Measurements from ENCODE around the gene AP2B1. TPM values are rescaled to one million over a fixed set of nuclear protein-coding genes. Genes with fewer than 3 reads are reported as not detected.

Gene AP2B1
- total RNA-seq, 1 experiment from 2014 or later = 198 TPM

DNA sequence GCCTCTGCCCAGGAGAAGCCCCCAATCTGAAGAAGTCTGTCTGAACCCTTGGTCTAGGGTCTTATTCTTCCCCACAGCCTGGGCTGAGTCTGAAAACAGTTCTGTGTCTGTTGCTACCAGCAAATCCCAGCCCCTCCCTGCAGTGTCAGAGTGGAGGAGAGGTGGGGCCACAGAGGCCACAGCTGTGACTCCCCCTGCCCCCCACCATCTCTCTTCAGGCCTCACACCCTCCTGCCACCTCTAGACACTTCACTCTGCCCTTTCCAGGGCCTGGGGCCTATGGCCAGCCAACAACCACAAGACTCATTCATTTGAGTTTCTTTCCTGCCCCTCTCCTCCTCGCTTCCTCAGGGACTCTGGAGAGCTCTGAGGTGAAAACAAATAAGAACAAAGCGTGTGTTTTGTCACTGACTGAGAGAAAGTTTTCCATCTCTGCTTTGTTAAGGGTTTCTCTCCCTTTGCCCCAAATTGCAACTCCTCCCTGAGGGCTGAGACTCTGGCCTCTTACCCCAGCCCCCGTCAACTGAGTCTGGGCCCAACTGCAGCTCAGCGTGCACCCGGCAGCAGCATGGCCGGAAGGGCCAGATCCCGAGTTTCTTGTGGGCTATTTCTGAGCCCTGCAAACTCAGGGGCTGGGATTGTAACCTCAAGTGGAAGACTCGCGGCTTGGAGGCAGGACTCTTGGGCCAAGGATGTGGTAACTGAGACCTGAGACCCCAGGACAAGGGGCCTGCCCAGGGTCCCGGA, 186.7 kb downstream of the AP2B1 start:
- ChIA-PET POLR2A (no interaction called here), CTCF (interaction anchor here (0.9 to 1.1 kb wide), 2 partner anchors 10 kb away, joined by 3 read pairs; no protein-coding TSS in a partner anchor), RAD21 (ENCODE audit: low non-redundant PET in 1 of 2, low total read pairs in 2 of 2, uncharacterized antibody in 2 of 2, unreplicated experiment in 2 of 2) (no interaction called here)
- Histone ChIP-seq H3K9ac (ENCODE audit: low read length) (no peak overlapping the region), H3K9me2 (ENCODE audit: insufficient read depth) (no peaks in the 10 kb centered on the region), H3K4me1 (ENCODE audit: control insufficient read depth in 1 of 2, insufficient read depth in 2 of 2, low read length in 2 of 2) (no peaks in the 10 kb centered on the region), H4K20me1 (ENCODE audit: insufficient read depth) (no peaks in the 10 kb centered on the region), H3K4me2 (ENCODE audit: low read length) (no peak overlapping the region), H3K27ac (ENCODE audit: low read depth, low read length) (no peak overlapping the region), H2AFZ (ENCODE audit: low read depth, low read length, poor library complexity, severe bottlenecking) (no peak overlapping the region), H3K27me3 (ENCODE audit: insufficient read depth, low read length) (no peaks in the 10 kb centered on the region), H3K9me3 (ENCODE audit: control insufficient read depth in 1 of 2, insufficient read depth in 1 of 2, low read depth in 1 of 2, low read length in 2 of 2) (no peaks in the 10 kb centered on the region), H3K36me3 (ENCODE audit: control insufficient read depth in 1 of 2, insufficient read depth in 2 of 2, low read length in 2 of 2) (no peaks in the 10 kb centered on the region), H3K79me2 (ENCODE audit: insufficient read depth, low read length) (no peaks in the 10 kb centered on the region), H3K4me3 (replicated peaks in 1 of 2; ENCODE audit: low read depth in 1 of 2, low read length in 2 of 2) (no peak overlapping the region)
- DNase-seq (ENCODE audit: low read depth, low spot score) (no peak), ATAC-seq (no peak)
- TF ChIP-seq, protein P1, sequence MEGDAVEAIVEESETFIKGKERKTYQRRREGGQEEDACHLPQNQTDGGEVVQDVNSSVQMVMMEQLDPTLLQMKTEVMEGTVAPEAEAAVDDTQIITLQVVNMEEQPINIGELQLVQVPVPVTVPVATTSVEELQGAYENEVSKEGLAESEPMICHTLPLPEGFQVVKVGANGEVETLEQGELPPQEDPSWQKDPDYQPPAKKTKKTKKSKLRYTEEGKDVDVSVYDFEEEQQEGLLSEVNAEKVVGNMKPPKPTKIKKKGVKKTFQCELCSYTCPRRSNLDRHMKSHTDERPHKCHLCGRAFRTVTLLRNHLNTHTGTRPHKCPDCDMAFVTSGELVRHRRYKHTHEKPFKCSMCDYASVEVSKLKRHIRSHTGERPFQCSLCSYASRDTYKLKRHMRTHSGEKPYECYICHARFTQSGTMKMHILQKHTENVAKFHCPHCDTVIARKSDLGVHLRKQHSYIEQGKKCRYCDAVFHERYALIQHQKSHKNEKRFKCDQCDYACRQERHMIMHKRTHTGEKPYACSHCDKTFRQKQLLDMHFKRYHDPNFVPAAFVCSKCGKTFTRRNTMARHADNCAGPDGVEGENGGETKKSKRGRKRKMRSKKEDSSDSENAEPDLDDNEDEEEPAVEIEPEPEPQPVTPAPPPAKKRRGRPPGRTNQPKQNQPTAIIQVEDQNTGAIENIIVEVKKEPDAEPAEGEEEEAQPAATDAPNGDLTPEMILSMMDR (IDR thresholded peaks at IDR 0.05 in 2 of 3, conservative IDR thresholded peaks at IDR 0.05 in 1 of 3; ENCODE audit: borderline replicate concordance in 1 of 3, insufficient read depth in 1 of 3, low read depth in 2 of 3, low read length in 2 of 3) = no peak
- TF ChIP-seq POLR2A (IDR thresholded peaks at IDR 0.05; ENCODE audit: borderline replicate concordance, extremely low read depth, insufficient read depth, insufficient read length) (no peak), SRF (IDR thresholded peaks at IDR 0.05; ENCODE audit: low read depth) (no peak), FOSL1 (IDR thresholded peaks at IDR 0.05; ENCODE audit: low read depth) (no peak), POLR2AphosphoS5 (IDR thresholded peaks at IDR 0.05; ENCODE audit: low read depth, low read length) (no peak), SP1 (IDR thresholded peaks at IDR 0.05; ENCODE audit: low read depth) (no peak), ZFX (IDR thresholded peaks at IDR 0.05) (no peak), CEBPB (IDR thresholded peaks at IDR 0.05; ENCODE audit: low read depth) (no peak)
- TF ChIP-seq, protein P2, sequence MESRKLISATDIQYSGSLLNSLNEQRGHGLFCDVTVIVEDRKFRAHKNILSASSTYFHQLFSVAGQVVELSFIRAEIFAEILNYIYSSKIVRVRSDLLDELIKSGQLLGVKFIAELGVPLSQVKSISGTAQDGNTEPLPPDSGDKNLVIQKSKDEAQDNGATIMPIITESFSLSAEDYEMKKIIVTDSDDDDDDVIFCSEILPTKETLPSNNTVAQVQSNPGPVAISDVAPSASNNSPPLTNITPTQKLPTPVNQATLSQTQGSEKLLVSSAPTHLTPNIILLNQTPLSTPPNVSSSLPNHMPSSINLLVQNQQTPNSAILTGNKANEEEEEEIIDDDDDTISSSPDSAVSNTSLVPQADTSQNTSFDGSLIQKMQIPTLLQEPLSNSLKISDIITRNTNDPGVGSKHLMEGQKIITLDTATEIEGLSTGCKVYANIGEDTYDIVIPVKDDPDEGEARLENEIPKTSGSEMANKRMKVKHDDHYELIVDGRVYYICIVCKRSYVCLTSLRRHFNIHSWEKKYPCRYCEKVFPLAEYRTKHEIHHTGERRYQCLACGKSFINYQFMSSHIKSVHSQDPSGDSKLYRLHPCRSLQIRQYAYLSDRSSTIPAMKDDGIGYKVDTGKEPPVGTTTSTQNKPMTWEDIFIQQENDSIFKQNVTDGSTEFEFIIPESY (IDR thresholded peaks at IDR 0.05; ENCODE audit: extremely low read depth, insufficient replicate concordance, low read length) = no peak
- TF ChIP-seq, protein P3, sequence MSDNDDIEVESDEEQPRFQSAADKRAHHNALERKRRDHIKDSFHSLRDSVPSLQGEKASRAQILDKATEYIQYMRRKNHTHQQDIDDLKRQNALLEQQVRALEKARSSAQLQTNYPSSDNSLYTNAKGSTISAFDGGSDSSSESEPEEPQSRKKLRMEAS (IDR thresholded peaks at IDR 0.05) = no peak
- BruUV-seq (replicated peaks) = no TSS peak
- intact Hi-C loops (cut with micrococcal nuclease) = no loop called here
